ENCODE measurements around the gene ARMC10.

- TF ChIP-seq CTCF (IDR thresholded peaks at IDR 0.05): no peak
- no peak for TF ChIP-seq POLR2A (IDR thresholded peaks at IDR 0.05)
Measured at GRCh38 chr7:103031024-103031423, 43.9 kb upstream of the ARMC10 start.

All from upper lobe of left lung (tissue), 4 donors.